Tibial artery (tissue), 4 donors: ENCODE results near the gene BEAN1.

Experiments used
- DNase-seq, 2 donors: peaks; one replicate each; pipeline ENCODE4 v3.0.0-alpha.2; 2019
- H3K27ac ChIP-seq, 2 donors: fragments of 200-600 bp; sonication (generic) in 1 of 2; 1 replicate in 1 of 2; 2 replicates in 1 of 2; pipeline ENCODE4 v1.5.1; 2018 to 2019; ENCODE audit warnings: mild to moderate bottlenecking in 1 of 2
- H3K27me3 ChIP-seq, 2 donors: fragments of 200-600 bp; sonication (generic) in 1 of 2; one replicate each; pipeline versions ENCODE4 v1.5.1 to v1.6.0; 2016 to 2019
- H3K36me3 ChIP-seq, 3 donors: fragments of 200-600 bp; sonication (generic) in 2 of 3; one replicate each; pipeline ENCODE4 v1.5.1; 2016 to 2019; ENCODE audit warnings: mild to moderate bottlenecking in 2 of 3
- H3K4me1 ChIP-seq, 4 donors: fragments of 200-600 bp; sonication (generic) in 2 of 4; 1 replicate in 3 of 4; 2 replicates in 1 of 4; pipeline ENCODE4 v1.5.1; 2016 to 2019
- H3K4me3 ChIP-seq, 2 donors: fragments of 200-600 bp; sonication (generic) in 1 of 2; 1 replicate in 1 of 2; 2 replicates in 1 of 2; pipeline ENCODE4 v1.5.1; 2018 to 2019; ENCODE audit warnings: mild to moderate bottlenecking in 2 of 2
- H3K9me3 ChIP-seq, 3 donors: fragments of 200-600 bp; sonication (generic) in 1 of 3; one replicate each; pipeline ENCODE4 v1.5.1; 2016 to 2019
- CTCF ChIP-seq, 2 experiments: fragments of 200-600 bp in 1 of 2; fragments of 450-650 bp in 1 of 2; IDR thresholded peaks; one replicate each; pipeline ENCODE4 v1.5.1; 2017 to 2019; ENCODE audit warnings: antibody characterized with exemption in 2 of 2, mild to moderate bottlenecking in 1 of 2, moderate library complexity in 1 of 2
- intact Hi-C: fragments of 100-400 bp; cut with DNase I; formaldehyde crosslinking; loops from one replicate; pipeline ENCODE4 v1.15.0; 2023; ENCODE audit warnings: low total_unique reads

BEAN1 gene

GRCh38 chr16:66429290-66429962 is 2.3 kb downstream of the BEAN1 start:
- Histone ChIP-seq H3K27me3 (peaks cover 0 to 45% of the 10 kb centered on the region in 2 donors), H3K4me3 (no peak overlapping the region), H3K27ac (no peak overlapping the region), H3K9me3 (no peaks in the 10 kb centered on the region), H3K4me1 (peaks cover 0 to 27% (median 20%) of the 10 kb centered on the region in 4 donors), H3K36me3 (no peaks in the 10 kb centered on the region)
- no peak for DNase-seq
- no peak for TF ChIP-seq CTCF (IDR thresholded peaks at IDR 0.05)
- intact Hi-C loops = loop anchor here (10.0 kb wide), 1 partner anchor 425 kb away; no protein-coding TSS in a partner anchor

GRCh38 chr16:66430214-66430613 is 3.1 kb downstream of the BEAN1 start:
- H3K27me3 ChIP-seq = peaks cover 0 to 49% of the 10 kb centered on the region in 2 donors
- intact Hi-C loops = no loop called here

GRCh38 chr16:66431760-66432159 is 4.7 kb downstream of the BEAN1 start:
- intact Hi-C loops = no loop called here
- H3K9me3 ChIP-seq = no peaks in the 10 kb centered on the region
- H3K27ac ChIP-seq = no peak overlapping the region
- peaks cover 0 to 36% of the 10 kb centered on the region in 2 donors for H3K27me3 ChIP-seq
- DNase-seq = no peak
- peaks cover 0 to 19% (median 14%) of the 10 kb centered on the region in 4 donors for H3K4me1 ChIP-seq
- TF ChIP-seq CTCF (IDR thresholded peaks at IDR 0.05) = no peak
- no peak overlapping the region for H3K4me3 ChIP-seq
- H3K36me3 ChIP-seq = no peaks in the 10 kb centered on the region

More at GRCh38 chr16:66430214-66430613, 3.1 kb downstream of the BEAN1 start:
- Histone ChIP-seq H3K4me3 (no peak overlapping the region), H3K36me3 (no peaks in the 10 kb centered on the region), H3K27ac (no peak overlapping the region), H3K9me3 (no peaks in the 10 kb centered on the region), H3K4me1 (peaks cover 0 to 27% (median 20%) of the 10 kb centered on the region in 4 donors)
- no peak for DNase-seq
- no peak for TF ChIP-seq CTCF (IDR thresholded peaks at IDR 0.05)

- no peak overlapping the region for H3K4me3 ChIP-seq
- no peaks in the 10 kb centered on the region for H3K9me3 ChIP-seq
- H3K27me3 ChIP-seq = peaks cover 0 to 33% of the 10 kb centered on the region in 2 donors
- intact Hi-C loops = no loop called here
- peaks cover 0 to 15% (median 11%) of the 10 kb centered on the region in 4 donors for H3K4me1 ChIP-seq
- no peak for TF ChIP-seq CTCF (IDR thresholded peaks at IDR 0.05)
- DNase-seq = no peak
- H3K36me3 ChIP-seq = no peaks in the 10 kb centered on the region
- no peak overlapping the region for H3K27ac ChIP-seq
Measured at GRCh38 chr16:66432429-66432828, 5.3 kb downstream of the BEAN1 start.

GRCh38 chr16:66434619-66435430 is 7.7 kb downstream of the BEAN1 start:
- intact Hi-C loops = no loop called here
- H3K9me3 ChIP-seq = no peaks in the 10 kb centered on the region
- H3K4me1 ChIP-seq = no peaks in the 10 kb centered on the region
- no peaks in the 10 kb centered on the region for H3K36me3 ChIP-seq
- DNase-seq = no peak
- H3K27me3 ChIP-seq = peaks cover 0 to 13% of the 10 kb centered on the region in 2 donors
- H3K27ac ChIP-seq = no peak overlapping the region
- no peak for TF ChIP-seq CTCF (IDR thresholded peaks at IDR 0.05)
- no peak overlapping the region for H3K4me3 ChIP-seq
